Forelimb muscle (tissue), 1 donor: ENCODE results near the gene KIF23. TPM values are rescaled to one million over a fixed set of nuclear protein-coding genes. Genes with fewer than 3 reads are reported as not detected.
"Not testable (repeated sequence)": the region's sequence is repeated elsewhere in the genome, so short reads cannot be mapped to it uniquely, and the experiment has no call there.

Experiments used
- DNase-seq: peaks from one replicate; pipeline ENCODE4 v3.0.0-alpha.2; 2013; ENCODE audit warnings: low read depth
- polyA plus RNA-seq: library from polyadenylated mRNA; unstranded; fragments of 120-200 nt; gene quantifications from one replicate; pipeline ENCODE4 v1.2.1, GENCODE V29; 2013; ENCODE audit not compliant: insufficient read length

KIF23 gene
- 14.2 TPM for polyA plus RNA-seq

DNA sequence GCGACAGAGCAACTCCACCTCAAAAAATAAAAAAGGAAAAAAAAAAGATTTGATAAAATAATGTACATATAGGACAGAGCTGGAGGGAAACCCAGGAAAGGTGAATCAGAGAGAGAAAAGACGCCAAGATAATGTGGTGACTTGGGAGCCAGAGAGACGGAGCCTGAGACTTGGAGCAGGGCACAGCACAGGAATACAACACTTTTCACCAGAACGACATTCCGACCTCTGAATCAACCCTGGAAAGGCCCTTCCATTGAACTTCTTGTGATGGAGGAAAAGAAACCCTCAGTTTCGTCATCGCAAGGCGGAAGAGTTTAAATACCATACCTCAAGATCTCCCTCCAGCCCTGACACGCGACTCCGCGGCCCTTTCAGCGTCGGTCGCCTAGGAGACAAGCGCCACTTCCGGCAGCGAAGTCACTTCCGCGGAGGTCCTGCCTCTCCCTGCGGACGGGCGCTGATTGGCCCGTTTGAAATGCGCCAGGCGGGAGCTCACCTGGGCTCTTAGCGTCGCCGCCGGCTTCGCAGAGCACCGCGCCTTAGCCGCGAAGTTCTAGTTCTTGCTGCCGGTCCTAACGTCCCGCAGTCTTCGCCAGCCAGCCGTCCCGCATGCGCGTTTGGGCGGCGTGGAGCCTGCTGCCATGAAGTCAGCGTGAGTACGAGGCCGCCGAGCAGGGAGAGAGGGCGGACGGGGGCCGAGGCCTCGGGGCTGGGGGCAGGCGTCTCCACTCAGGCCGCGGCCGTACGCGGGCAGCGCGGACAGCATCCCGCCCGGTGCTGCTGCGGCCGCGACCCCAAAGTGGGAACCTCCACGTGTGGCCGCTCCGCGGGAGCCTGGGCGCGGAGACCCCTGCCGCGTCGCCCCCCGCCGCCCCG is at the start of gene KIF23:
Gene KIF23 (plus strand): TSS at position 528 of the 879 bp plus-strand sequence. CDS start 117 bp downstream, at position 645.
- peak; percentile 79 for DNase-seq

DNA sequence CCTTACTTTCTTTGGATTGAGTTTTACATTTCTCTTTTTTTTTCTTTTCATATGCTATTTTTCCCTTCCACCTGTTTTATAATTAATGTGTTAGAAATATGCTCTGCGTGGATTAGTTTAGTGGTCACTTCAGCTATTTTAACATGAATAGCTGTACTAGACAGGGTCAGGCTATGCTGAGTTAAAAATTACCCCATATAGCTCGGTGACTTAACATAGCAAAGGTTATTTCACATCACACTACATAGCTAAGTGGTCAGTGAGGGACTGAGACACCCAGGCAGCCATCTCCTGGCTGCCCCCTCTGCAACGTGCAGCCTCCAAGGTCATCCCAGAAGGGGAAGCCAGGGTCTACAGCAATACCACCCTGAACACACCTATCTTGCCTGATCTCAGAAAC is 46.9 kb upstream of the KIF23 start:
- DNase-seq = no peak

DNA sequence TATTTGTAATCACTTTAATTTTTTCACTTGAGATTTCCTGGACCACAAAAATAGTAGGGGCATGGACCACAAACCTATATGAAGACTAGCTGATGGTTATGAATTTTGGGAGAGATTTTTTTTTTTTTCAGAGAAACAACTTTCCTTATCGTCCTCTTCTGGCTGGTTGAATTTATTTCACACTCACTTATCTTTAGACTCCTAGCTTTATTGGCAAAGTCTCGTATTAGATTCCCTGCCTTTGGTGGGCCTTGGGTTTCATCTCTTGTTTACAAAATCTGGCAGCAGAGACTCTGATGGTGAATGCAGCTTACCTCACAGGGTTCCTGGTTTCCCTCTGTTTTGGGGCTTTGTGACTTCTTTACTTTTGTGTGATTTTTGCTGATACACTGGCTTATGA is 44.5 kb upstream of the KIF23 start:
- DNase-seq = no peak

DNA sequence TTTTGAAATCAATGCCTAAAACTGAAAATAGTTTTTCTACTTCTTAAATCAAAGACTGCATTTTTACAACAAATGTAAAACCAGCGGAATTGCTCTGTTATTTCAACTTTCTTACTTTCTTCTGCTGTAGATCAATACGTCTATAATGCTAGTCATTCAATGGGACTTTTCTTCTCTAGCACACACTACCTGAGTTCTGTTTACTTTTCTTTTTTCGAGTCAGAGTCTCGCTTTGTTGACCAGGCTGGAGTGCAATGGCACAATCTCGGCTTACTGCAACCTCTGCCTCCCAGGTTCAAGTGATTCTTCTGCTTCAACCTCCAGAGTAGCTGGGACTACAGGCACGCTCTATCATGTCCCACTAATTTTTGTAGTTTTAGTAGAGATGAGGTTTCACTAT is 40.7 kb upstream of the KIF23 start:
- no peak for DNase-seq

DNA sequence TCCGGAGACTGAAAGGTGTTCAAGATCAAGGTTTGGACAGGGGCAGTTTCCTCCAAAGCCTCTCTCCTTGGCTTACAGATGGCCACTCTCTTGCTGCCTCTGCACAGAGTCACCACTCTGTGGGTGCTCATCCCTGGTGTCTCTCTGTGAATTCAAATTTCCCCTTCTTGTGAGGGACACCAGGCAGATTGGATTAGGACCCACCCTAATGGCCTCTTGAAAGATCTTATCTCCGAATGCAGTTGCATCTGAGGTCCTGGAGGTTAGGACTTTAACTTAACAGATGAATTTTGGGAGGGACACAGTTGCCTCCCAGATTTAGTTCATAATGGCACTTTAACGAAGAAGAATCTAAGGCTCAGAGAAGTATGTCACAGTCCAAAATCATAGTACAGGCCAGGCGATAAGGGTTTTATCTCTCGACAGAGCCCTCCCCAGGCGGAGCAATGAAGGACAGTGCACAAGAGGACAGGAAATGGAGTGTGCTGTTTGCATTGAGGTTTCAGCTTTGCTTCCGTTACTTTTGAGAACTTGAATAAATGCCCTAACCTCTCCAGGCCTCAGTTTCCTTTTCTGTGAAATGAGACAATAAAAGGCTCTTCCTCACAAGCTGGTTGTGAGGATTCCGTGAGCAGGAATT is 38.9 kb upstream of the KIF23 start:
- DNase-seq = no peak

DNA sequence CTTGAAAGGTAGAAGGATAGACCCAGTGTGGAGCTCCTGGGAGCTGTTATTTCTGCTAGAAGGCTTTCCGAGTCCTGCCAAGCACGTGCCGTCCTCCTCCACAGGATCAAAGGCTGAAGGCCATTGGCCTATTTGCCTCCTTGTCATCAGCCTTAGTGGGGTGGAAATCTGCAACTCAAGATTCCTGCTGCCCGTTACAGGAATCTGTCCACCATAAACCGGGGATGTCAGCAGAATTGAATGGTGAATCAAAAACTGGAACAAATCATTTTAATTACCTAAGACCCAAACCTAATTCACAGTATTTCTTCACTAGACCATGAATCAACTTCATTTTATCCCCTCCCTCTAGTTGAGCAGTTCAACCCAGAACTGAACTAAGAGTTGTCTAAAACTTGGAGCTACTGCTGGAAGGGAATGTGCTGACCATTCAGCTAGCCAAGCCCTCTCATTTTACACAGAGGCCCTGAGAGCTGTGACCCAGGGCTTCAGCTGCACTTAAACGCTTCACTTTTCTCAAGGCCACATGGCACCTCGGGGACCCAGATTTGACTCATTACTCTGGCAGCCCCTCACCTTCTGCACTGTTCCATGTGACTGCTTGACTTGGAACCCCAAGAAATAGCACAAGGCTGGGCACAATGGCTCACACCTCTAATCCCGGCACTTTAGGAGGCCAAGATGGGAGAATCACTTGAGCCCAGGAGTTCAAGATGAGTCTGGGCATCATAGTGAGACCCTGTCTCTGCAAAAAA is 36.8 kb upstream of the KIF23 start:
- DNase-seq = no peak

DNA sequence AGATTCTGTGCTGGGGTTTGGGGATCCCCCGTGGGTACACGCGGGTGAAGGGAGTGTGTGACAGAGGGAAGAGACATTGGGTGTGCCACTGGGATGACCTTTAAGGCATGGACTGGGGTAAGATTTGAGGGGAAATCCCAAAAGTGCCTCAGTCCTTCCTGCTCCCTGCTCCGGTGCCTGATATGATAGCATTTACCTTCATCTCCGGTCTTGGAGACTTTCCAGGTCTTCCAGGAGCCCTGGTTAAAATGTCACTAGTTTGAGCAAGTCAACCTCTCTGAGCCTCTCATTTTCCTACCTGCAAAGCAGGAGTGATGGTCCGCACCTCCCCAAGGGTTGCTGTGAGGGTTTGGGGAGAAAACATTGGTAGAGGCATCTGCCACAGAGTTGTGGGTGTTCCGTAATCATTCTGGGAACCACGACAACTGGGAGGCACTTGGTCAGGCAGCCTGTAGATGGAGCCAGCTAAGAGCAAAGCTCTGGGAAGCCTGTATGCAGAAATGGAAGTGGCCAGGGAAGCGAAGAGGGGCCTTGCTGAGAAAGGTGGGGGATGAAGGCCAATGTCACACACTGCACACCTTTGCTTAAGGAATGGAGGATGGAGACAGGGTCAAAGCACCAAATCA is 33.9 kb upstream of the KIF23 start:
- no peak for DNase-seq

DNA sequence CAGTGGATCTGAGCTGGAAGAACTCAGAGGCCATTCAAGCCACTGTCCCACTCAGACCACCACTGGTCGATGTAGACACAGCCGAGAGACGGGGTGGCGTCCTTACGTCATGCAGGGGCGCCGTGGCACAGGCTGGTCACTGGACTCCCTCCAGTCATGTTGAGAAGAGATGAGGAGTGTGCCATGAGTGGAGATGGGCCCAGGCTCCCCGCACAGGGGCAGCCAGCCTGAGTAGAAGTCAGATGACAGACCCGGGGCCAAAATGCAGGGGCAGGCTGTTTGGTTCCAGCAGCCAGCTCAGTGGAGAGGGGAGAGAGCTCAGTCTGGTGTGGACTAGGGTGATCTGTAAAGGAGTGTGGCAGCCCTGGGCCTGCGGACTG is 33.4 kb upstream of the KIF23 start:
- DNase-seq = no peak

DNA sequence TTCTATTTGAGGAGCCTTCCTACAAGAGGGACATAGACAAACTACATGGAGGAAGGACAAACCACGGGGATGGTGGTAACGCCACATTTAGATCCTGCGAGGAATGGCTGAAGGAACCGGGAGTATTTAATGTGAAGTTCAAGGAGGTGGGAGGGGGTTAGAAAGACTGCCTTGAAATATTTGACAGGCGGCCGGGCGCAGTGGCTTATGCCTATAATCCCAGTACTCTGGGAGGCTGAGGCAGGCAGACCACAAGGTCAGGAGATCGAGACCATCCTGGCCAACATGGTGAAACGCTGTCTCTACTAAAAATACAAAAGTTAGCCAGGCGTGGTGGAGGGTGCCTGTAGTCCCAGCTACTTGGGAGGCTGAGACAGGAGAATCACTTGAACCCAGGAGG is 32.0 kb upstream of the KIF23 start:
- DNase-seq = not testable (repeated sequence)

DNA sequence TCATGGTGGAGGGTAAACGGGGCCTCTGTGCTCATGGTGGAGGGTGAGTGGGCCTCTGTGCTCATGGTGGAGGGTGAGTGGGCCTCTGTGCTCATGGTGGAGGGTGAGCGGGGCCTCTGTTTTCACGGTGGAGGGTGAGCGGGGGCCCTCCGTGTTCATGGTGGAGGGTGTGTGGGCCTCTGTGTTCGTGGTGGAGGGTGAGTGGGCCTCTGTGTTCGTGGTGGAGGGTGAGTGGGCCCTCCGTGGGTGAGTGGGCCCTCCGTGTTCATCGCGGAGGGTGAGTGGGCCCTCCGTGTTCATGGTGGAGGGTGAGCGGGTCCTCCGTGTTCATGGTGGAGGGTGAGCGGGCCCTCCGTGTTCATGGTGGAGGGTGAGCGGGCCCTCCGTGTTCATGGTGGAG is 30.1 kb upstream of the KIF23 start:
- not testable (repeated sequence) for DNase-seq

DNA sequence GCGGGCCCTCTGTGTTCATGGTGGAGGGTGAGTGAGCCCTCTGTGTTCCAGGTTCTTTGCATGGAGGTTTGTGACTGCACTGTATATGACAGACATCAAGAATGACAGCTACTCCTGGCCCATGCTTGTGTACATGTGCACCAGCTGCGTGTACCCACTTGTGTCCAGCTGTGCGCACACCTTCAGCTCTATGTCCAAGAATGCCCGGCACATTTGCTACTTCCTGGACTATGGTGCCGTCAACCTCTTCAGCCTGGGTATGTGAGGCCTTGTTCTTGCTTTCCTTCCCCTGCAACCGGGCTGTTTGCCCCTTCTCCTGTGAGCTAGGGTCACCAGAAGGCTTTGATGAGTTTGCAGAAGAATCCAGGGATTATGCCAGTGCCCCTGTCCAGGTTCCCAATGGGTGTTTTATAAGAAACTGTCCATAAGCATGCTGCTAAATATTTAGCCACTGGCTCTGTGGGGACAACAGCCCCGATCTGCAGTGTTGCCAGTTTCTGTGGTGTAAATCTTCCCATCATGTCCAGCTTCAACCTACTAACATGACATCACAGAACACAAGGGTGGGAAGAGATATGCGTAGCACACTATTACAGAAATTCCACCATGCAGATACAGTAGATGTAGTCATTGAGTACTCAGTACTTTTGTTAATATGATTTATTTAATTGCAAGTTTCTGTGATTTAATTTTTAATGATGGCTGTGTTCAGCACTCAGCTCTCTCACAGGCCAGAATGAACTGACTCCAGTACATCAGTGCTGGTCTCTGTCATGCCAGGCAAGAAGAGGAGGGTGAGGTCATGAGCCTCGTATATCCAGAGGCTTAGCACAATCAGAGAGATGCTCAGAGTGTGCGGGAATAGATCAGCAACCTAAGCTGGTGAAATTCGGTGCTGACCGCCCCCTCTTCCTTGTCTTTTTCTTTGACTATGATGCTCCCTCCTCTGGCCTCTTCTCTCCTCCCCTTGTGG is 29.2 kb upstream of the KIF23 start:
- DNase-seq = no peak

DNA sequence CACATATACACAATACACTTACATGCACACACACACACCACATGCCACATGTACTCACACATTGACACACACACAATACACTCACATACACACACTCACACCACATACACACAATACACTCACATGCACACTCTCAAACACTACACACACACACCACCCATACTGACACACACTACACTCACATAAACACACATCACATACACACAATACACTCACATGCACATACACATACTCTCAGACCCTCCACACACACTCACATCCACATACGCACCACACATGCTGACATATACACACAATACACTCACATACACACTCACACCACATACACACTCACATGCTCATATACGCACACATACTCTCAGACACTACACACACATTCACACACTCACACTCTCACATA is 28.3 kb upstream of the KIF23 start:
- no peak for DNase-seq

DNA sequence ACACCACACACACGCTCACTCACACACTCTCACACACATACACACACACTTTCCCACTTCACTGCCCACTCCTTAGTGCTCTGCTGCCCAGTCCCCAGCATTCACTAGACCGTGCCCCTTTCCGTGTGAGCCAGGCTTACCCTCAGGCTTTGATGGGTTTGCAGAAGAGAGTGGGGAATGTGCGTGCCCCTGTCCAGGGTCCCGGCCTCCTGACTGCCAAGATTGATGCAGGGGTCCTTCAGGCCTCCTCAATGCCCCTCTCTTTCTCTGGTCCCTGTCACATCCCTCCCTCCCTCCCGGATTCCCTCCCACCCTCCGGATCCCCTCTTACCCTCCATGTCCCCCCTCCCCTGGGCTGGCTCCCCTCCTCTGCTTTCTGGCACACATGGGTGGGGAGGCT is 27.9 kb upstream of the KIF23 start:
- no peak for DNase-seq

DNA sequence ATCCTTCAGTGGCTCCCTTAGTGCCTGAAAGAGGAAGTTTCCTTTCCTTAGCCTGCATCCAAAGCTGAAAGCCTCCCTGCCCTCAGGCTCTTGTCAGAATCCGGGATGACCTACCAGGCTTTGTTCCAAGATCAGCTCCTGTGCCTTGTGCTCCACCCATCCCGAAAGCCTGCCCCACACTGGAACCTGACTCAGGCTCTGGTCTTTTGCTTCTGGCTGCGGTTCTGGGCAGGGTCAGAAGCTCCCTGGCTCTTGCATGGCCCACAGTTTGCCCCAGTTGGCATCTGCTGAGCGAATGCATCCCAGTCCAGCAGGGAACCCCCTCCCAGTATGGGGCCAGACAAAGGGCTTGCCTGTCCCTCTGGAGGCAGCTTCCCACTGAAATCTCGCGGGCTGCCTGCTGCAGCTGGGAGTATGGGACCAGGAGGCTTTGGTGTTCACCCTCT is 25.9 kb upstream of the KIF23 start:
- no peak for DNase-seq

DNA sequence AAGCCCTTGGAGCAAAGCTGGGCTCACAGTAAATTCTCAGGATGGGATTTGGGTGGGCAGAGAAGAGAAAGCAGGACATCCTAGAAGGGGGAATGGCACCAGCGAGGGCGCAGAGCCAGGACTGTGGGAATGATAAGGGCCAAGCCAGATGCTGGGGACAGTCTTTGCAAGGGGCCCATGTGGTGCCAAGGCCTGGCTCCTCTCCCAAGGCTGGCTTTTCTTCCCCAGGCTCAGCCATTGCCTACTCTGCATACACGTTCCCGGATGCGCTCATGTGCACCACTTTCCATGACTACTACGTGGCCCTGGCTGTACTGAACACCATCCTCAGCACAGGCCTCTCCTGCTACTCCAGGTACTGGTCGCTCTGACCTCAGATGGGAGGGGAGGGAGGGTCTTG is 24.7 kb upstream of the KIF23 start:
- DNase-seq = no peak

DNA sequence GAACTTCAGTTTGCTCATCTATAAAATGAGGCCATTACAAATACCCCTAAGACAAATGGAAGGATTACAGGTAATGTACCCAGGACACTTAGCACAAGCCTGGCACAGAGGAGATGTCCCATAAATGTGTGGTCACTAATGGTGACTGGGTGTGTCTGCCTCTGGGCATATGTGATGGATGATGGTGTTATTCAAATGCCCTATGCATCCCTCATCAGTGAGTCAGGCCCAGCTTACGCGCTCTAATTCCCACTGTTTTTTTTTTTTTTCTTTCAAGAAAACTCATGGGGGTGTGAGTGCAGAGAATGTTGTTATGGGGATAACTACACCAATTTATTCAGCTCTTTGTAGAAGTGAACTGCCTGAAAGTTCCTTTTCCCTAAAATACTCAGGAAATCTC is 23.6 kb upstream of the KIF23 start:
- DNase-seq = no peak

DNA sequence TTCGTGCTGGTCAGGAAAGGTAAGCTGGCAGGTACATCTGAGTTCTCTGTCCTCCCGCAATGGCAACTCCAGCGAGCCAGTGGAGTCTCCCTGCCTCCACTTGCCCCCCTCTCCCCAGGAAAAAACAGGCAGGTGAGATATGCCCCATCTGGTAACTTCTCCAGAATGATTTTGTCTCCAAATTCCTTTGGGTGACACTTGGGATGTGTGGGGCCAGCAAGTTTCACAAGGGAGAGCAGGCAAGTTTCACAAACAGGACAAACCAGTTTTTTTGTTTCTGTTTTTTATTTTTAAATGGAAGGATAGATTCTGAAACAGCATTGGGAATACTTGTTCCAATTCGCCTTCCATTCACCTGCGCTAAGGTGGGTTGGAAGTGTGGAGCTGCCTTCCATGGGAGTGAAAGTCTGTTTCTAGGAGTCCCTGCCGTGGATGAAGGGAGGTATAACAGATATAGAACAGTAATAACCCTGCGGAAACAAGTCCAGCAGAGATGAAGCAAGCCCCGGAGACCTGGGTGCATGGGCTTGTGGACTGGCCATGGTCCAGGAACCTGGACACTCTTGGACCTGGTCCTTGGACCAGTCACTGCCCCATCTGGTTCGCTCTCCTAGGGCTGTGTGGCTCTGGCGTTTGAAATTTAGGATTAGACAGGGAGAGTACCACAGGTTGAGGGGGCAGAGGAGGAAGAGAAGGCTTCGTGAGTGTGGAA is 22.9 kb upstream of the KIF23 start:
- DNase-seq = no peak

DNA sequence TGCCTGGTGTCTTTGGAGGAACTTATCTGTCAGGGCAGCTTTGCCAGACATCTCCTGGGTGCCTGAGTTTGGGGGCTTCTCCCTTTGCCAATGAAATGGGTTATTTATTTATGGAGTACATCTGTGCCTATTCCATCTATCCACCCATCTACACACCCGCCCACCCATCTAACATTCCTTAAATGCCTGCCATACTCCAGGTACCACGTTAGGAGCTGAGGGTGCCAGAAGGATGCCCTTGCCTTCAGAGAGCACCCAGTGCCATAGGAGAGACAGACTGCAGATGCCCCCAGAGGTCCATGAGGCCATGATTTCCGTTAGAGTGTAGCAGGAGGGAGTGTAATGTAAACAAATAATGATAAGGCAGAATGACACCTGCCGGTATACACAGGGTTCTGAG is 21.8 kb upstream of the KIF23 start:
- no peak for DNase-seq

DNA sequence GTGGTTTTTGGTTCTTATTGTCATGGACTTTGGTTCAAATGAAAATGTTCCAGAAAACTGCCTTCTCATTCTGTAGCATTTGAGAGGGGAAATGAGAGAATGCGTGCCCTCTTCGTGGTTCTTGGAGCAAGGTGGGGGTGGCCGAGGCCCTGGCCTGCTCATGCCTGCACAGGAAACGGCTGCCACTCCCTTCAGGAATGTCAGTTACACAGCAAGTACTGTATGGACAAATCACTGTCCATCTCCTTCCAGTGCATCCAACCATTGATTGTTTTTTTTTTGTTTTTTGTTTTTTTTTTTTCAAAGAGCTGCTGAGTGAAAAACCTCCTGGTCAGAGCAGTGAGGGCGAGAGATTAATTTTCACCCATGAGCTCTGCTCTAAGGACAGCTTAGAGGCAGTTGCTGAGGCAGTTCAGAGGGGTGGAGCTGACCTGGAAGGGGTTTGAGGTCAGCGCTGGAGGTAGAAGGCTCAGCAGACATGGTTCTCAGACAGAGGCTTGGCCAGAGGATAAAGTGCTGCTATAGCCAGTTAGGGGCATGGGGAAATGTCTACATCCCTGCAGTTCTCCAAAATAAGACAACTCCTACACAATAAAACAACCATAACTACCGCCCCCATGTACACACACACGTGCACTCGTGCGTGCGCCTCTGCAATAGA is 20.2 kb upstream of the KIF23 start:
- DNase-seq = no peak
